22Rv1 (cell line): ENCODE measurements around the gene MAP3K20.
"Not testable (repeated sequence)": the region's sequence is repeated elsewhere in the genome, so short reads cannot be mapped to it uniquely, and the experiment has no call there.

Experiments used
- H3K27ac ChIP-seq: fragments of 450-650 bp; 2 replicates; pipeline ENCODE4 v1.5.1; 2017
- ZFX ChIP-seq: fragments of 450-650 bp; IDR thresholded peaks from 2 replicates; pipeline ENCODE4 v1.6.1; 2017; ENCODE audit warnings: antibody characterized with exemption, borderline replicate concordance
- TF ChIP-seq, protein P1 (sequence below): fragments of 450-650 bp; IDR thresholded peaks from 2 replicates; pipeline ENCODE4 v1.5.1; 2017; ENCODE audit warnings: mild to moderate bottlenecking

Gene MAP3K20

DNA sequence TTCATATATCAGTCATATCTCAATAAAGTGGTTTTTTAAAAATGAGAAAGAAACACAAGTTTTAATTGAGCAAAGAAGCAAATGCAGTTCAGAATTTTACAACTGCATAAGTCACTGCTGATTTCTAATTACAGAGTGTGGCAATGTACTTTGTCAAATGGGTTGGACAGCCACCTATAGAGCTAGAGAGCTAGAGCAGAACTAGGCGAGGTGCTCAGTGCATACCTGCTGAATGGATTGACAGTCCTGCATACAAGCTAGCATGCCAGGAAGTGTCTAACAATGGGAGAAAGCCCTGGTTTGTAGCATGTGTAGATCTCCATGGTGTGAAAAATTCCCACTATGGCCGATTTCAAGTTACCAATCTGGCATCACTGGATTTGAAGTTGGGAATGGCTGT lies 172.7 kb downstream of the MAP3K20 start:
- no peak for TF ChIP-seq ZFX
- TF ChIP-seq, protein P1, sequence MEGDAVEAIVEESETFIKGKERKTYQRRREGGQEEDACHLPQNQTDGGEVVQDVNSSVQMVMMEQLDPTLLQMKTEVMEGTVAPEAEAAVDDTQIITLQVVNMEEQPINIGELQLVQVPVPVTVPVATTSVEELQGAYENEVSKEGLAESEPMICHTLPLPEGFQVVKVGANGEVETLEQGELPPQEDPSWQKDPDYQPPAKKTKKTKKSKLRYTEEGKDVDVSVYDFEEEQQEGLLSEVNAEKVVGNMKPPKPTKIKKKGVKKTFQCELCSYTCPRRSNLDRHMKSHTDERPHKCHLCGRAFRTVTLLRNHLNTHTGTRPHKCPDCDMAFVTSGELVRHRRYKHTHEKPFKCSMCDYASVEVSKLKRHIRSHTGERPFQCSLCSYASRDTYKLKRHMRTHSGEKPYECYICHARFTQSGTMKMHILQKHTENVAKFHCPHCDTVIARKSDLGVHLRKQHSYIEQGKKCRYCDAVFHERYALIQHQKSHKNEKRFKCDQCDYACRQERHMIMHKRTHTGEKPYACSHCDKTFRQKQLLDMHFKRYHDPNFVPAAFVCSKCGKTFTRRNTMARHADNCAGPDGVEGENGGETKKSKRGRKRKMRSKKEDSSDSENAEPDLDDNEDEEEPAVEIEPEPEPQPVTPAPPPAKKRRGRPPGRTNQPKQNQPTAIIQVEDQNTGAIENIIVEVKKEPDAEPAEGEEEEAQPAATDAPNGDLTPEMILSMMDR, result no peak
- no peak overlapping the region for H3K27ac ChIP-seq

DNA sequence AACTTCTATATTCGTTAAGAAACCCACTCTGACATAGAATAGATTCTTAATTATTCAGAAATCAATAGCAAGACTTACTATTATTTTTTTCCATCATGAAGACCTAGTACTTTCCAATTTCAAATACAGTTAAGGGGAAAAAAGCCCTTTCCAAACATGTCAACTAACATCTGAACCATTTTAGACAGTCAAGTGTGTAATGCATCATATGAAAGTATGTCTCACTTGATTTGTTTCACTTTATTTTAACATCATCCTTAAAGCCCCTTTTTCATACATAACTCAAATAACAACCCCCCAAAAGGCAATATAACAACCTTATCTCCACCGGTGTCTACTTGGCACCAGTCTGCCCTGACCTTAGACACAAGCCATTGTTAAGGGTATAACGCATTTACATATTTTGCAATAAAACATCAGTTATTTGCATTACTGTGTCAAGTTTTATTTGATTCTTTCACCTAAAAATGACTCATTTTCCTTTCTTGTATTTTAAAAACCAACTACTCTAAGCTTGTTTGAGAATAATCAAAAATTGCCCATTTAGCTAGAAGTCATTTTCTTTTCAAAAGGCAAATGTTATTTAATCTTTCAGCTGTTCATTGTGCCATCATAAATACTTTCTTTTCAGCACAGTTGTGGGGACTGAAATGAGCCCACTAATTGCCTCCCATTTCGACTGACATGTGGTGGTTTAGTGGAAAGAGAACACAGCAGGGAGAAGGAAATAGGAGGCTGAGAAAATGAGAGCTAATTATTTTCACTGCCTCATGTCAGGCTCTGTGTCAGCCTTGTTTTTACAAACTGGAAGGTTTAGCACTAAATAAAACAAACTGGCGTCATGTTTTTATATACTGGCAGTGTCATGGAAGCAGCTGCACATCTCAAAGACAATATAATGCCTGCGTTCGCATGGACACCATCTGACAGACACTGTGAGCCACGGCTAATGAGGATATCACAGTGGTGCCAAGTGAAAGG lies 174.3 kb downstream of the MAP3K20 start:
- H3K27ac ChIP-seq, result no peak overlapping the region
- TF ChIP-seq ZFX, result no peak
- TF ChIP-seq, protein P1, result no peak

DNA sequence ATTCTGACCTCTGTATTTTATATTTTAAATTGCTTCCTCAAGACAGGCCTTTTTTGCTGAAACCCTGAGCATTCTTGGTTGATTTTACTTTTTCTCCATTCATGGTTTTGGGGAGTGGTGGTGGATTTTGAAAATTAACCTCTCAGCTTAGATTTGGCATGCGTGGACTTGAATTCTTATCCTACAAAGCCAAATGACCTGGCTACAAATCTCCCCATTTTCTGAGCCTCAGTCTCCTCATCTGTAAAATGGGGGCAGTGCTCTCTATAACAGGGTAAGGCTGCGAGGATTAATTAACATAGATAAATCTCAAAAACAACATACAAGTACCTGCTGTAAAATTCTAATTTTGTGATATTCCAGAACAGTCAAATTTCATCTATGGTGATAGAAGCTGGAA lies 175.6 kb downstream of the MAP3K20 start:
- no peak overlapping the region for H3K27ac ChIP-seq
- no peak for TF ChIP-seq ZFX
- TF ChIP-seq, protein P1, result no peak

DNA sequence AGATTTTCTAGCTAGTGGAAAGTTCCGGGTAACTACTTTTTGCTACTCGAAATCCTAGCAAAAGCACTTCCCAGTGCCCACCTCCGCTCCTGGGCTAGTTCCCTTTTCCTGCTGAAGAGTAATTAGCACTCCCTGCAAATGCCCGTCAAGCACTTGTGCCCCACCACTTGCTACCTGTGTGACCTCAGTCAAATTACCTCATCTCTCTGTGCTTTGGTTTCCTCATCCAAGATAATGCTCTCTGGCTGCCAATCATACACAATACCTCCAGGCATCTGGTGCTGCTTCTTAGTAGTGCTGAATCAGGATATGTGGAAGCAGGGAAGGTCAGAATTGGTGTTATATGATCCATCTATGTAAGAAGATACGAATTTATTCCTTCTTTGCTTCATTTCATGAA lies 176.9 kb downstream of the MAP3K20 start:
- TF ChIP-seq, protein P1, result no peak
- no peak for TF ChIP-seq ZFX
- H3K27ac ChIP-seq, result no peak overlapping the region

DNA sequence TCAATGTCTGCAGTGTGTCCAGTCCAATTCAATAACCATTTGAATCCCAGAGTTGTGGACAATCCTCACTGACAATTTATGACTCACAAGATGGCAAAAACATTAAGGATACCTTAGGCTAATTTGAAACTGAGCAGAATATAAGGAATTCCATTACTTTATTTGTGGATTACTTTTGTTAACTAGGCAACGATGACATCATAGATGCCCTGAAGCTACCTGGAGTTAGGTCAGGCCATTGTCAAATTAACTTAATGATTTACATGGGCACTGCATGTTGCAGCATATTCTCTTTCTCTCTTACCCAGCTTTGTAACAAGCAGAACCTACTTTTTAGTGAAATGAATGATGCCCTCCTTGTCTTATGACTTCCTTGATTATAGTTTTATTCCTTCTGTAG lies 179.0 kb downstream of the MAP3K20 start:
- TF ChIP-seq, protein P1, result no peak
- TF ChIP-seq ZFX, result no peak
- H3K27ac ChIP-seq, result no peak overlapping the region

DNA sequence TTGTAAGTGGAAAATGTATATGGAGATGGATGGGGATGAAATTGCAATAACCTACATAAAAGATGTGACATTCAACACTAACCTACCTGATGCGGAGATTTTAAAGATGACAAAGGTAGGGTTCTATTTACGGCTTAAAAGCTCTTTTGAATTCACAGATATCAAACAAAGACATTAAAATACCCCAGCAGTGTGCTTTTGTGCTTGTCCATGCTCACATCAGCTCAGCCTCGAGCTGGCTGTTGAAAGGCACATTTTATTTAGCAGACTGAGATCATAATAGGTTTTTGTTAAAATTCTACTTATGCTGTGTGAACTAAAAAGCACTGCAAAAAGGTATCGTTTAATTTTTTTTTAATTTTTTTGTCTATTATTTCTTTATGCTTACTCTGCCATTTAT lies 183.1 kb downstream of the MAP3K20 start:
- no peak overlapping the region for H3K27ac ChIP-seq
- TF ChIP-seq, protein P1, result no peak
- TF ChIP-seq ZFX, result no peak

DNA sequence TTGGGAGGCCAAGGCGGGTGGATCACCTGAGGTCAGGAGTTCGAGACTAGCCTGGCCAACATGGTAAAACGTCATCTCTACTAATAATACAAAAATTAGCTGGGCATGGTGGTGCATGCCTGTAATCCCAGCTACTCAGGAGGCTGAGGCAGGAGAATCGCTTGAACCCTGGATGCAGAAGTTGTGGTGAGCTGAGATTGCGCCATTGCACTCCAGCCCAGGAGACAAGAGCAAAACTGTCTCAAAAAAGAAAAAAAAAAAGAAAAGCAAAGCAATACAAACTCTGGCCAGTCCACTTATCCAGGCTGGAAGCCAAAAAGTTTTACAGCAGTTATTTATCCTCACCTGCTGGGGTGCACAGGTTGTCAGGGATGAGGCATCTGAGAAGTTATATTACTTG lies 186.7 kb downstream of the MAP3K20 start:
- H3K27ac ChIP-seq, result not testable (repeated sequence)
